ES-I3 (cell line): ENCODE measurements around the gene NEFH.
A peak's percentile ranks its signal among the peaks of the same experiment; 100 is the strongest.

Experiments
- H3K36me3 ChIP-seq: 2 replicates; pipeline ENCODE4 v1.6.1; 2013; ENCODE audit warnings: mild to moderate bottlenecking, low read length, control low read depth, moderate library complexity; ENCODE audit not compliant: insufficient read depth
- H3K4me1 ChIP-seq: 2 replicates; pipeline ENCODE4 v1.6.1; 2013; ENCODE audit warnings: mild to moderate bottlenecking, control low read depth, low read length; ENCODE audit not compliant: insufficient read depth
- H3K9ac ChIP-seq: 2 replicates; pipeline ENCODE4 v1.6.1; 2013; ENCODE audit warnings: low read depth, mild to moderate bottlenecking, low read length, moderate library complexity
- H3K9me3 ChIP-seq: 2 replicates; pipeline ENCODE4 v1.6.1; 2013; ENCODE audit warnings: mild to moderate bottlenecking, low read length, moderate library complexity; ENCODE audit not compliant: control insufficient read depth, insufficient read depth

Gene NEFH

GRCh38 chr22:29450222-29450621 is 29.8 kb upstream of the NEFH start:
- no peaks in the 10 kb centered on the region for H3K9me3 ChIP-seq
- no peak overlapping the region for H3K9ac ChIP-seq
- no peaks in the 10 kb centered on the region for H3K36me3 ChIP-seq
- H3K4me1 ChIP-seq: no peaks in the 10 kb centered on the region

GRCh38 chr22:29451863-29452262 is 28.2 kb upstream of the NEFH start:
- Histone ChIP-seq H3K9me3 (no peaks in the 10 kb centered on the region), H3K4me1 (no peaks in the 10 kb centered on the region), H3K9ac (no peak overlapping the region), H3K36me3 (no peaks in the 10 kb centered on the region)

- no peaks in the 10 kb centered on the region for H3K9me3 ChIP-seq
- no peaks in the 10 kb centered on the region for H3K36me3 ChIP-seq
- no peak overlapping the region for H3K9ac ChIP-seq
- no peaks in the 10 kb centered on the region for H3K4me1 ChIP-seq
These were observed 25.7 kb upstream of the NEFH start for GRCh38 chr22:29454276-29454675.

- H3K9me3 ChIP-seq: no peaks in the 10 kb centered on the region
- H3K9ac ChIP-seq: no peak overlapping the region
- no peaks in the 10 kb centered on the region for H3K36me3 ChIP-seq
- no peaks in the 10 kb centered on the region for H3K4me1 ChIP-seq
These were observed 23.8 kb upstream of the NEFH start for GRCh38 chr22:29456211-29456671.

GRCh38 chr22:29457730-29458129 is 22.3 kb upstream of the NEFH start:
- Histone ChIP-seq H3K36me3 (no peaks in the 10 kb centered on the region), H3K4me1 (no peaks in the 10 kb centered on the region), H3K9me3 (no peaks in the 10 kb centered on the region), H3K9ac (no peak overlapping the region)

GRCh38 chr22:29458551-29458950 is 21.5 kb upstream of the NEFH start:
- Histone ChIP-seq H3K4me1 (no peaks in the 10 kb centered on the region; the same call in 1 of the 2 replicates), H3K36me3 (no peaks in the 10 kb centered on the region), H3K9ac (no peak overlapping the region), H3K9me3 (no peaks in the 10 kb centered on the region)

GRCh38 chr22:29459773-29460172 is 20.2 kb upstream of the NEFH start:
- Histone ChIP-seq H3K36me3 (no peaks in the 10 kb centered on the region), H3K9ac (no peak overlapping the region), H3K9me3 (no peaks in the 10 kb centered on the region), H3K4me1 (peaks cover 7% of the 10 kb centered on the region; the same call in 1 of the 2 replicates)

GRCh38 chr22:29461263-29461662 is 18.8 kb upstream of the NEFH start:
- Histone ChIP-seq H3K36me3 (no peaks in the 10 kb centered on the region), H3K4me1 (peaks cover 7% of the 10 kb centered on the region; the same call in 1 of the 2 replicates), H3K9ac (no peak overlapping the region), H3K9me3 (no peaks in the 10 kb centered on the region)

- Histone ChIP-seq H3K9me3 (no peaks in the 10 kb centered on the region), H3K36me3 (no peaks in the 10 kb centered on the region), H3K9ac (no peak overlapping the region), H3K4me1 (peaks cover 10% of the 10 kb centered on the region; the same call in 1 of the 2 replicates)
These were observed 16.4 kb upstream of the NEFH start for GRCh38 chr22:29463629-29464028.

- no peak overlapping the region for H3K9ac ChIP-seq
- peaks cover 17% of the 10 kb centered on the region for H3K4me1 ChIP-seq
- no peaks in the 10 kb centered on the region for H3K36me3 ChIP-seq
- H3K9me3 ChIP-seq: no peaks in the 10 kb centered on the region
These were observed 15.4 kb upstream of the NEFH start for GRCh38 chr22:29464581-29464980.

GRCh38 chr22:29469755-29470154 is 10.3 kb upstream of the NEFH start:
- Histone ChIP-seq H3K9ac (peak overlapping the region; percentile 51), H3K9me3 (no peaks in the 10 kb centered on the region), H3K4me1 (peaks cover 12% of the 10 kb centered on the region), H3K36me3 (no peaks in the 10 kb centered on the region)

- peak overlapping the region; percentile 51 for H3K9ac ChIP-seq
- no peaks in the 10 kb centered on the region for H3K9me3 ChIP-seq
- H3K36me3 ChIP-seq: no peaks in the 10 kb centered on the region
- H3K4me1 ChIP-seq: peaks cover 12% of the 10 kb centered on the region
These were observed 9.7 kb upstream of the NEFH start for GRCh38 chr22:29470159-29470855.

- no peaks in the 10 kb centered on the region for H3K36me3 ChIP-seq
- H3K9me3 ChIP-seq: no peaks in the 10 kb centered on the region
- peaks cover 12% of the 10 kb centered on the region for H3K4me1 ChIP-seq
- no peak overlapping the region for H3K9ac ChIP-seq
These were observed 7.0 kb upstream of the NEFH start for GRCh38 chr22:29473001-29473400.

GRCh38 chr22:29475550-29475949 is 4.5 kb upstream of the NEFH start:
- Histone ChIP-seq H3K9me3 (no peaks in the 10 kb centered on the region), H3K4me1 (no peaks in the 10 kb centered on the region), H3K36me3 (no peaks in the 10 kb centered on the region), H3K9ac (no peak overlapping the region)

GRCh38 chr22:29476116-29476515 is 3.9 kb upstream of the NEFH start:
- Histone ChIP-seq H3K36me3 (no peaks in the 10 kb centered on the region), H3K4me1 (no peaks in the 10 kb centered on the region), H3K9ac (no peak overlapping the region), H3K9me3 (no peaks in the 10 kb centered on the region)
